Lung (tissue), 12 donors: ENCODE measurements around the gene SMARCC2. TPM values are rescaled to one million over a fixed set of nuclear protein-coding genes. Genes with fewer than 3 reads are reported as not detected.
A peak's percentile ranks its signal among the peaks of the same experiment; 100 is the strongest.
"Not testable (repeated sequence)": the region's sequence is repeated elsewhere in the genome, so short reads cannot be mapped to it uniquely, and the experiment has no call there.

Experiments
- ATAC-seq: fragments of 200-7000 bp; cut with Tn5 transposase; one replicate; pipeline ENCODE4 v1.9.1; 2020; ENCODE audit warnings: moderate number of reproducible peaks; ENCODE audit not compliant: insufficient read depth, low FRiP score
- DNase-seq, 3 donors: peaks; one replicate each; pipeline ENCODE4 v3.0.0-alpha.2; 2013 to 2017
- H3K27ac ChIP-seq, 2 donors: one replicate each; pipeline ENCODE4 v1.5.1; 2013; ENCODE audit warnings: mild to moderate bottlenecking in 2 of 2, moderate library complexity in 2 of 2, control low read depth in 1 of 2, inconsistent platforms in 1 of 2, low read depth in 1 of 2, low read length in 1 of 2
- H3K27me3 ChIP-seq, 3 donors: one replicate each; pipeline ENCODE4 v1.5.1; 2013; ENCODE audit warnings: low read length in 2 of 3; ENCODE audit not compliant: control insufficient read depth in 3 of 3, insufficient read depth in 3 of 3
- H3K36me3 ChIP-seq, 4 donors: one replicate each; pipeline ENCODE4 v1.5.1; 2013; ENCODE audit warnings: low read length in 4 of 4, mild to moderate bottlenecking in 1 of 4, moderate library complexity in 1 of 4; ENCODE audit not compliant: control insufficient read depth in 4 of 4, insufficient read depth in 4 of 4
- H3K4me1 ChIP-seq, 5 donors: one replicate each; pipeline ENCODE4 v1.5.1; 2013; ENCODE audit warnings: low read length in 5 of 5, mild to moderate bottlenecking in 2 of 5, moderate library complexity in 1 of 5; ENCODE audit not compliant: control insufficient read depth in 5 of 5, insufficient read depth in 5 of 5
- H3K4me3 ChIP-seq: one replicate; pipeline ENCODE4 v1.5.1; 2013; ENCODE audit warnings: mild to moderate bottlenecking, control low read depth, moderate library complexity
- H3K9ac ChIP-seq, 2 donors: one replicate each; pipeline ENCODE4 v1.5.1; 2013; ENCODE audit warnings: low read length in 2 of 2, control low read depth in 1 of 2; ENCODE audit not compliant: insufficient read depth in 1 of 2
- H3K9me3 ChIP-seq, 4 donors: one replicate each; pipeline ENCODE4 v1.5.1; 2013; ENCODE audit warnings: low read length in 3 of 4, mild to moderate bottlenecking in 1 of 4, moderate library complexity in 1 of 4; ENCODE audit not compliant: control insufficient read depth in 4 of 4, insufficient read depth in 3 of 4
- WGBS, 2 donors: extraction: QIAGEN DNeasy Blood & Tissue Kit; methylation state at CpG; one replicate each; pipeline ENCODE4 v1.1.7; 2013; 5-methylcytosine and 5-hydroxymethylcytosine counted together
- polyA plus RNA-seq, 2 donors: library from polyadenylated mRNA; stranded (reverse); fragments of 200-250 nt; gene quantifications; one replicate each; pipeline ENCODE4 v1.2.1, GENCODE V29; 2013
- total RNA-seq, 2 donors: library from RNA; depleted of rRNA in 1 of 2; stranded (reverse); fragments of >200 nt in 1 of 2; gene quantifications; one replicate each; pipeline ENCODE4 v1.2.1, GENCODE V29; 2014 to 2021
- TF ChIP-seq, protein P1 (sequence below): IDR thresholded peaks from 2 replicates; pipeline ENCODE4 v1.5.1; 2012; ENCODE audit warnings: mild to moderate bottlenecking; ENCODE audit errors: control extremely low read depth, extremely low read depth
- donor health status: control.
- donor health status: control.
- donor health status: Bipolar disorder and iron deficiency.
- donor health status: healthy.
- donor health status: DM: yes; HTN: yes; CAD: no.

The SMARCC2 gene
- total and polyA plus RNA-seq, 4 donors: 23.9 to 97.5 (median 47.7) TPM

DNA sequence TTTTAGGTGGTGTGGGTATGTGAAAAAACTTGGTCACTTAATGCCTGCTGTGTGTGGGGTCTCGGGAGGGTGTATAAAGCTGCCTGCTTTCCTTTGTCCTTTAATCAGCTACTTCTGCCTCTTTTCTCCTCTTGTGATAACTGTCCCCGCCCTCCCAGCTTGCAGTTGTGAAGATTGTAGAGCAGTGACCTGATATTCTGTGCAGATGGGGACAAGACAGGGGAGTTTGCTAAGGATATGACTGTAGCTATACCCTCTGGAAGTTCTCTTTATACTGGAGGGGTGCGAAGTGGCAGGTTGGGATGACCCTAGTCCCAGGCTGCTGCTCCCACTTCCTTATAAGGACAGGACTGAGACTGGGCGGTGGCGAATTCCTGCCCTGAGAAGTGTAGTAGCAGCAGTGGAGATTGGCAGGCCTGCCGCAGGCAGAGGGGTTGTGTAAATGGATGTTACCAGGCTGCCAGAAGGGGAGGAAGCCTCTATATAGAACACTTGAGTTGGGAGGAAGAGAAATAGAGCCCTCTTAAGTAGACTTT is 30.3 kb downstream of the SMARCC2 start:
- peak; percentile 59 for ATAC-seq
- peak overlapping the region; percentile 99 for H3K9ac ChIP-seq
- peak; percentile 77 to 82 (median 81) for DNase-seq
- WGBS, 2 donors: 0 to 1% methylated on average over 6 of the region's 6 CpGs
- H3K4me3 ChIP-seq: peak overlapping the region; percentile 92
- no peaks in the 10 kb centered on the region for H3K27me3 ChIP-seq
- H3K27ac ChIP-seq: peak overlapping the region; percentile 96 to 98
- peaks cover 7 to 58% (median 43%) of the 10 kb centered on the region in 4 donors for H3K36me3 ChIP-seq
- H3K9me3 ChIP-seq: no peaks in the 10 kb centered on the region
- TF ChIP-seq, protein P1, sequence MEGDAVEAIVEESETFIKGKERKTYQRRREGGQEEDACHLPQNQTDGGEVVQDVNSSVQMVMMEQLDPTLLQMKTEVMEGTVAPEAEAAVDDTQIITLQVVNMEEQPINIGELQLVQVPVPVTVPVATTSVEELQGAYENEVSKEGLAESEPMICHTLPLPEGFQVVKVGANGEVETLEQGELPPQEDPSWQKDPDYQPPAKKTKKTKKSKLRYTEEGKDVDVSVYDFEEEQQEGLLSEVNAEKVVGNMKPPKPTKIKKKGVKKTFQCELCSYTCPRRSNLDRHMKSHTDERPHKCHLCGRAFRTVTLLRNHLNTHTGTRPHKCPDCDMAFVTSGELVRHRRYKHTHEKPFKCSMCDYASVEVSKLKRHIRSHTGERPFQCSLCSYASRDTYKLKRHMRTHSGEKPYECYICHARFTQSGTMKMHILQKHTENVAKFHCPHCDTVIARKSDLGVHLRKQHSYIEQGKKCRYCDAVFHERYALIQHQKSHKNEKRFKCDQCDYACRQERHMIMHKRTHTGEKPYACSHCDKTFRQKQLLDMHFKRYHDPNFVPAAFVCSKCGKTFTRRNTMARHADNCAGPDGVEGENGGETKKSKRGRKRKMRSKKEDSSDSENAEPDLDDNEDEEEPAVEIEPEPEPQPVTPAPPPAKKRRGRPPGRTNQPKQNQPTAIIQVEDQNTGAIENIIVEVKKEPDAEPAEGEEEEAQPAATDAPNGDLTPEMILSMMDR: no peak
- H3K4me1 ChIP-seq: peaks cover 0 to 23% (median 17%) of the 10 kb centered on the region in 5 donors

GRCh38 chr12:56158029-56158925 is 31.0 kb downstream of the SMARCC2 start, which contains the start of gene MYL6:
MYL6 (plus strand) TSS chr12:56158359; CDS start chr12:56158402, 43 bp downstream.
- TF ChIP-seq, protein P1: no peak
- Histone ChIP-seq H3K27me3 (no peaks in the 10 kb centered on the region), H3K9ac (peak within 1 kb of the TSS; percentile 99), H3K4me3 (peak within 1 kb of the TSS; percentile 92), H3K4me1 (peaks cover 0 to 29% (median 21%) of the 10 kb centered on the region in 5 donors), H3K36me3 (peaks cover 7 to 54% (median 39%) of the 10 kb centered on the region in 4 donors), H3K9me3 (no peaks in the 10 kb centered on the region), H3K27ac (peak within 1 kb of the TSS; percentile 96 to 98)
- 0% methylated on average over 30 of the region's 30 CpGs for WGBS, 2 donors
- ATAC-seq (peak; percentile 85), DNase-seq (peak; percentile 97 to 99 (median 99))

DNA sequence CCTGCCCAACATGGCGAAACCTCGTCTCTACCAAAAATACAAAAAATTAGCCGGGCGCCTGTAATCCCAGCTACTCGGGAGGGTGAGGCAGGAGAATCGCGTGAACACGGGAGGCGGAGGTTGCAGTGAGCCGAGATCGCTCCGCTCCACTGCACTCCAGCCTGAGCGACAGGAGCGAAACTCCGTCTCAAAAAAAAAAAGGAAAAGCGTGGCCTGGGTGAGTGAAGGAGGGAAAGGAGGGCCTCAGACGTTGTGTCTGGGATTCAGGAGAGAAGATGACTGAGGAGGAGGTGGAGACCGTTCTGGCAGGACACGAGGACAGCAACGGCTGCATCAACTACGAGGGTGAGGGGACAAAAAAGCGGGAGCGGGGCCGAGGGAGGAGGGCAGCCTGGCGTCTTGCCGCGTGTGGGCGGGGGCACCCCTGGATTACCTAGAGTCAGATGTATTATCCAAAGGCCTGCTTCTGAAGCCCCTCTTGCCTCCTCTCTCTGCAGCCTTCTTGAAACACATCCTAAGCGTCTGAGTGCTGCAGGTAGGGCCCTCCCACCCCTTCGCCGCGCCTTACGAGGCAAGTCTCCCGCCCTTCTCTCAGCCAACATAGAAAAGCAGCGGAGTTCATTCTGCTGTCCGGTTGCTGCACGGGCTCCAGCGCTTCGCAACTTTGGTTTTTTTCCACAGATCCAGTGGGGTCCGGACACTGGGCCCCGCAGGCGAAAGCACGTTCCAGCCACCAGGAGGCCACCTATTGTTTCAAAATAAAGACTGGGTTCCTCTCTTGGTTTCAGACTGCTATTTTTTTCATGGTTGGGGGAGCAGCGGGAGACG is 31.9 kb downstream of the SMARCC2 start:
- Histone ChIP-seq H3K4me3 (peak overlapping the region; percentile 15), H3K4me1 (peaks cover 4 to 36% (median 26%) of the 10 kb centered on the region in 5 donors), H3K9ac (peak overlapping the region; percentile 60 to 95), H3K9me3 (no peaks in the 10 kb centered on the region), H3K27me3 (no peaks in the 10 kb centered on the region), H3K36me3 (peaks cover 7 to 49% (median 34%) of the 10 kb centered on the region in 4 donors), H3K27ac (peak overlapping the region; percentile 77 to 85)
- TF ChIP-seq, protein P1: peak; percentile 29
- 4 to 6% methylated on average over 45 of the region's 45 CpGs for WGBS, 2 donors
- peak; percentile 55 for ATAC-seq
- peak; percentile 93 to 96 (median 96) for DNase-seq

DNA sequence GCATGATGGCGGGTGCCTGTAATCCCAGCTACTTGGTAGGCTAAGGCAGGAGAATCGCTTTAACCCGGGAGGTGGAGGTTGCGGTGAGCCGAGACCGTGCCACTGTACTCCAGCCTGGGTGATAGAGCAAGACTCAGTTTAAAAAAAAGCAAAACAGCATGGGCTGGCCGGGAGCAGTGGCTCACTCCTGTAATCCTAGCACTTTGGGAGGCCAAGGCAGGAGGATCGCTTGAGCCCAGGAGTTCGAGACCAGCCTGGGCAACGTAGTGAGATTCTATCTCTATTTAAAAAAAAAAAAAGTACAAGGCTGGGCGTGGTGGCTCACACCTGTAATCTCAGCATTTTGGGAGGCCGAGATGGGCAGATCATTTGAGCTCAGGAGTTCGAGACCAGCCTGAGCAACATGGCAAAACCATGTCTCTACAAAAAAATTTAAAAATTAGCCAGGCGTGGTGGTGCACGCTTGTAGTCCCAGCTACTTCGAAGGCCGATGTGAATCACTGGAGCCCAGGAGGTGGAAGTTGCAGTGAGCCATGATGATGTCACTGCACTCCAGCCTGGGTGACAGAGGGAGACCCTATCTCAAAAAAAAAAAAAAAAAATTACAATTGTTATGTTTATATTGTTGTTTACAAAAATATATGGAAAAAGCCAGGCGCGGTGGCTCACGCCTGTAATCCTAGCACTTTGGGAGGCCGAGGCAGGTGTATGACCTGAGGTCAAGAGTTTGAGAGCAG is 32.7 kb downstream of the SMARCC2 start:
- Histone ChIP-seq H3K36me3 (peaks cover 7 to 43% (median 27%) of the 10 kb centered on the region in 4 donors), H3K4me1 (peaks cover 4 to 38% (median 26%) of the 10 kb centered on the region in 5 donors), H3K9ac (peak overlapping the region in 1 of 2 donors; percentile 95), H3K27ac (peak overlapping the region; percentile 77 to 85)
- not testable (repeated sequence) for H3K4me3 ChIP-seq, ATAC-seq, H3K27me3 ChIP-seq, DNase-seq, H3K9me3 ChIP-seq
- WGBS, 2 donors: 90 to 91% methylated on average over 21 of the region's 21 CpGs
